Lower leg skin (tissue), 4 donors: ENCODE data around the gene CLDN1. TPM values are rescaled to one million over a fixed set of nuclear protein-coding genes. Genes with fewer than 3 reads are reported as not detected.

Experiments used
- DNase-seq, 2 donors: peaks; one replicate each; pipeline ENCODE4 v3.0.0-alpha.2; 2019; ENCODE audit warnings: low spot score in 2 of 2
- H3K4me3 ChIP-seq: fragments of 200-600 bp; sonication (generic); 2 replicates; pipeline ENCODE4 v1.5.1; 2017; ENCODE audit warnings: mild to moderate bottlenecking, low read depth; ENCODE audit not compliant: poor library complexity, severe bottlenecking
- POLR2A ChIP-seq, 2 donors: fragments of 450-650 bp; IDR thresholded peaks; one replicate each; pipeline ENCODE4 v1.6.1; 2016 to 2017; ENCODE audit warnings: antibody characterized with exemption in 2 of 2, mild to moderate bottlenecking in 1 of 2, moderate library complexity in 1 of 2
- WGBS, 2 donors: methylation state at CpG; one replicate each; pipeline ENCODE4 v1.1.5; 2018; 5-methylcytosine and 5-hydroxymethylcytosine counted together
- intact Hi-C: fragments of 100-400 bp; cut with DNase I; formaldehyde crosslinking; loops from one replicate; pipeline ENCODE4 v1.15.0; 2023; ENCODE audit warnings: low total_unique reads
- total RNA-seq, 4 donors: library from RNA; depleted of rRNA; stranded (reverse); fragments of >200 nt; gene quantifications; one replicate each; pipeline ENCODE4 v1.1.0, GENCODE V29; 2016
- TF ChIP-seq, protein P1 (sequence below), 3 donors: fragments of 450-650 bp; IDR thresholded peaks; one replicate each; pipeline ENCODE4 v1.5.1; 2016; ENCODE audit warnings: antibody characterized with exemption in 3 of 3, mild to moderate bottlenecking in 3 of 3, moderate library complexity in 2 of 3

Gene CLDN1, protein sequence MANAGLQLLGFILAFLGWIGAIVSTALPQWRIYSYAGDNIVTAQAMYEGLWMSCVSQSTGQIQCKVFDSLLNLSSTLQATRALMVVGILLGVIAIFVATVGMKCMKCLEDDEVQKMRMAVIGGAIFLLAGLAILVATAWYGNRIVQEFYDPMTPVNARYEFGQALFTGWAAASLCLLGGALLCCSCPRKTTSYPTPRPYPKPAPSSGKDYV
- total RNA-seq, result 1,000 to 10,000 TPM in 1 of 4 donors, 100 to 1,000 TPM in 3; 452 to 1,148 (median 544) TPM

DNA sequence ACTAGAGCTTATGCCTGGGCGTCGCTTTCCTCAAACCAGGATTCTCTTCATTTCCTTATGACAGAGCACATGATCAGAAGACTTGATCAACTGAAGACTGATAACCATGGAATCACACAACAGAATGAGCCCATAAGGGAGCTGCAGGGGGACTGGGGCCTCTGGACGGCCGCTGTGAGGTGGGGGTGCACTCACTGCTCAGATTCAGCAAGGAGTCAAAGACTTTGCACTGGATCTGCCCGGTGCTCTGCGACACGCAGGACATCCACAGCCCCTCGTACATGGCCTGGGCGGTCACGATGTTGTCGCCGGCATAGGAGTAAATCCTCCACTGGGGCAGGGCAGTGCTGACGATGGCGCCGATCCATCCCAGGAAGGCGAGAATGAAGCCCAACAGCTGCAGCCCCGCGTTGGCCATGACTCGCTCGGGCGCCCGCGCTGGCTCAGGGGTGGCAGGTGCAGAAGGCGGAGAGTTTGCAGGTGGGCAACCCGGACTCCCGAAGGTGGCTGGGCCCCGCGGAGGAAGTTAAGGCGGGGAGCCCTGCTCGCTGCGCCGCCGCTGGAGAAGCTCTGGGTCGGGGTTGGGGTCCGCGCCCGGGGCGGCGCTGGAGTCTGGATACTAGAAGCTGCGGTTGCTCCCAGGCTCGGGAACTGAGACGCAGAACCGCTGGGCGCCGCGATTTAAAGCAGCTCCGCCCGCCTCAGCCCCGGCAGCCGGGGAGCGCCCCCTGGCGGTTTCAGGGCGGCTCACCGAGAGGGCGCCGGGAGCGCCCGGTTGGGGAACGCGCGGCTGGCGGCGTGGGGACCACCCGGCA, at the start of gene CLDN1:
Gene CLDN1, minus strand, starts transcription at position 658 of the 815 bp plus-strand sequence. Its CDS starts 240 bp downstream, at position 418.
- WGBS, 2 donors, result 7 to 10% methylated on average over 35 to 53 of the region's 64 CpGs
- intact Hi-C loops, result loop anchor here (5.0 to 10.0 kb wide), 2 partner anchors 97 to 355 kb away; no protein-coding TSS in a partner anchor
- H3K4me3 ChIP-seq, result peak within 1 kb of the TSS; percentile 51
- TF ChIP-seq, protein P1, sequence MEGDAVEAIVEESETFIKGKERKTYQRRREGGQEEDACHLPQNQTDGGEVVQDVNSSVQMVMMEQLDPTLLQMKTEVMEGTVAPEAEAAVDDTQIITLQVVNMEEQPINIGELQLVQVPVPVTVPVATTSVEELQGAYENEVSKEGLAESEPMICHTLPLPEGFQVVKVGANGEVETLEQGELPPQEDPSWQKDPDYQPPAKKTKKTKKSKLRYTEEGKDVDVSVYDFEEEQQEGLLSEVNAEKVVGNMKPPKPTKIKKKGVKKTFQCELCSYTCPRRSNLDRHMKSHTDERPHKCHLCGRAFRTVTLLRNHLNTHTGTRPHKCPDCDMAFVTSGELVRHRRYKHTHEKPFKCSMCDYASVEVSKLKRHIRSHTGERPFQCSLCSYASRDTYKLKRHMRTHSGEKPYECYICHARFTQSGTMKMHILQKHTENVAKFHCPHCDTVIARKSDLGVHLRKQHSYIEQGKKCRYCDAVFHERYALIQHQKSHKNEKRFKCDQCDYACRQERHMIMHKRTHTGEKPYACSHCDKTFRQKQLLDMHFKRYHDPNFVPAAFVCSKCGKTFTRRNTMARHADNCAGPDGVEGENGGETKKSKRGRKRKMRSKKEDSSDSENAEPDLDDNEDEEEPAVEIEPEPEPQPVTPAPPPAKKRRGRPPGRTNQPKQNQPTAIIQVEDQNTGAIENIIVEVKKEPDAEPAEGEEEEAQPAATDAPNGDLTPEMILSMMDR (IDR thresholded peaks at IDR 0.05), result no peak
- TF ChIP-seq POLR2A (IDR thresholded peaks at IDR 0.05), result no peak
- DNase-seq, result peak; percentile 77 to 96

DNA sequence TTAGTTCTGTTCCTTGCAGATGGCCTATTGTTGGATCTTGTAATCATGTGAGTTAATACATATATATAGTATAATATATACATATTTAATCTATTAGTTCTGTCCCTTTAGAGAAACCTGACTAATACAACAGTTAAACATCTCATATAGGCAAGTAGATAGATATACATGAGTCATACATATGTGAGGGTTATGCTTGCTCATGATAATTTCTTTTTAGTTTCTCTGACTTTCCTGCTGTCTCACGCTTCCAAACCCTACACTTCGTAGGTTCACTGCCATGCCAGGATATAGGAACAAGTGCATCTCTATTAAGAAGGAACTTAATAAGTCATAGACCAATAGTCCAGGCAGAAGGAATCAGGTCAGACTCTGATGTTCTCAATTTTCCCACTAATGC, 48.9 kb upstream of the CLDN1 start:
- no peak for DNase-seq
- H3K4me3 ChIP-seq, result no peak overlapping the region
- intact Hi-C loops, result no loop called here
- TF ChIP-seq, protein P1 (IDR thresholded peaks at IDR 0.05), result no peak
- TF ChIP-seq POLR2A (IDR thresholded peaks at IDR 0.05), result no peak
- WGBS, 2 donors, result 28 to 37% methylated on average over 2 of the region's 2 CpGs

DNA sequence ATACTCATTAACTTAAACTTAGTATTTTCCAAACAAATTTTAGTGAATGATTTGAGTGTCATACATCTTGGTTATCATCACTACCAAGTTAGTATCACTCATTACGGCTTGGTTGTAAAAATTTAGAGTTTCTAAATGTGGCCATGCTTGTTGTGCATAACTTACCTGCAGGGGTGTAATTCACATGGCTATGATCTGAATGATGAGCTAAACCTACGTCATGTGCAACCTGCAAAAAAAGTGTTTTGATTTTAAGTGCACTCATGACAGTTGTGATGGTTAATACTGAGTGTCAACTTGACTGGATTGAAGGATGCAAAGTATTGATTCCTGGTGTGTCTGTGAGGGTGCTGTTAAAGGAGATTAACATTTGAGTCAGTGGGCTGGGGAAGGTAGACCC, 48.1 kb upstream of the CLDN1 start:
- no peak for TF ChIP-seq POLR2A (IDR thresholded peaks at IDR 0.05)
- TF ChIP-seq, protein P1 (IDR thresholded peaks at IDR 0.05), result no peak
- no peak for DNase-seq
- intact Hi-C loops, result no loop called here
- WGBS, 2 donors, result 62 to 69% methylated on average over 2 of the region's 2 CpGs
- H3K4me3 ChIP-seq, result no peak overlapping the region

DNA sequence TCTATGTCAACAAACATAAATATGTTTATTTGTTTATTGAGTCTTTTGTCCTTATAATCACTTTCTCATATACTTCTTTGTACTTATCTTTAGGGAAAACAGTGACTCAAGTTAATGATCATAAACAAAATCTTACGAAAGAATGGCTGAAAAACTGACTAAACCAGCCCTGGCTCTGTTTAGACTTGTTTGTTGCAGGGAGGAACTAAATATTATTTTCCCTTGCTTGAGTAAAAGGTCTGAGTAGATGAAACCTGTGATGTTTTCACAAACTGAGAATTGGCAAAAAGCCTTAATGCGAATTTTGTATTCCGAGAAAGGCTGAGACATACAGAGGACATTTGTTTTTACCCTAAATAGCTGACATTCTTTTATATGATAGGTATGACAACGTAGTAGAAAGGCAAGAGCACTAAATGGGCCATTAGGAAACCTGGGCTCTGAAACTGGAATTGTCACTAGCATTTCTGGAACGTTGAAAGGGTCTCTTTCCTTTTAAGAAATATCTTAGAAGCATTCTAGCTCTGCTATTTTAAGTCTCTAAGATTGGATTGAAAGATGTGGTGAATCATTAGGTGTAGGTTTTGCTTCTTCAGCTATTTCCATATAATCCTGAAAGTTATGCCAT, 47.5 kb upstream of the CLDN1 start:
- intact Hi-C loops, result no loop called here
- no peak overlapping the region for H3K4me3 ChIP-seq
- no peak for DNase-seq
- TF ChIP-seq, protein P1 (IDR thresholded peaks at IDR 0.05), result no peak
- TF ChIP-seq POLR2A (IDR thresholded peaks at IDR 0.05), result no peak
- 53 to 57% methylated on average over 5 of the region's 5 CpGs for WGBS, 2 donors

DNA sequence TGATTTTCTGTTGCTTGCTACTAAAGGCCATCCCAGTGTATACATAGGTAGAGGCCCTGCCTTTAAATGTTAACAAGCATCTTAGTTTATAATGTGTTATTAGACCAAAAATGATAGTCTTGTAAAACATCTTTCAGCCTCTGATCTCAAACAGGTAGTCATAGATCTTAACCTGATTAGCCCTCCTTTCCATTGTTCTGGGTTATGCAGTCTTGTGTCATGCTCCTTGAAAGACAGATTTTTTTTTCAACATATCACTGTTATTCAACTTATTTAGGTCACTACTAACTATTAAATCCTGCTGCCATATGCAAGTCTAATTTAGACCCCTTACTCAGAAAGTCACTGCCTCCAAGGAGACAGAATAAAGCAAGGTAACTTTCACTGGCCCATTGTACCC, 46.6 kb upstream of the CLDN1 start:
- TF ChIP-seq POLR2A (IDR thresholded peaks at IDR 0.05), result no peak
- TF ChIP-seq, protein P1 (IDR thresholded peaks at IDR 0.05), result no peak
- DNase-seq, result no peak
- intact Hi-C loops, result no loop called here
- H3K4me3 ChIP-seq, result no peak overlapping the region
